GM19452 (cell line): ENCODE measurements around the gene TRAM2.

Experiments used
- ATAC-seq: cut with Tn5 transposase; IDR thresholded peaks from one replicate; pipeline ENCODE4 v1.9.1; 2021; ENCODE audit not compliant: unreplicated experiment

TRAM2 gene

DNA sequence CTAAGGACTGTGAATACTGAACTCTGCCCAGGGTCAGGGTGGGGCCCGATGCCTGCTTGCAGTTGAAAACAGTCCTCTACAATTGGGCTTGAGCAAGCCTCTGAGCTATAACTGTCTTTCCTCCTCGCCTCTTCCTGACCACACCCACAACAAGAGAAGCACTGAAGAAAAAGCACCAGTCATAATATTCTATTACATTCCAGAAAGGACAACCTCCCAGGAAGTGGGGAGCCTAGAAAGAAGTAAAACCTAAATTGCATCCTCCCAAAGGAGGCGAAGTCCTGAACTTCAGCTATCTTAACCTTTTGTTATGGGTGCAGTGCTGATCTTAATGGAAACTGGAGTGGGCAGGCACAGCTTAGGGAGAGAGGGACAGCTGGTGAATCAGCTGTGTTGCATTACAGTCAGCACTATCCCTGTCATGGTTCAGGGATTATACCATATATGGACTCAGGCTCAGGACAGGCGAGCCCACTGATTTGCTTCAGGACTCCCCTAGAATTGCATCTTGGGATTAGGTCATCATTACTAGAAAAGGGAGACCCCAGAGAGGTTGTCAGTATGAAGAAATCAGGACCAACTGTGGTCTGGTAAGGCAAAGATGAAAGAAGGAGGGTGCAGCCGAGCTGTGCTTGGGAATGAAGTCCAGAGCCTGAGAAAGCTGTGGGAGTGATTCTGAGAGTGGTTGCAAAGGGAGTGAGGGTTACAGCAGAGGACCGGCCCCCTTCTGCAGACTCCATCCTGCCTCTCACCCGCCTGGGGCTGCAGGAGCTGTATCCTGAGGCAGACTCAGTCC lies 18.3 kb upstream of the TRAM2 start:
- peak; percentile 70 for ATAC-seq

- no peak for ATAC-seq
Measured at GRCh38 chr6:52594221-52594620, 17.4 kb upstream of the TRAM2 start.

DNA sequence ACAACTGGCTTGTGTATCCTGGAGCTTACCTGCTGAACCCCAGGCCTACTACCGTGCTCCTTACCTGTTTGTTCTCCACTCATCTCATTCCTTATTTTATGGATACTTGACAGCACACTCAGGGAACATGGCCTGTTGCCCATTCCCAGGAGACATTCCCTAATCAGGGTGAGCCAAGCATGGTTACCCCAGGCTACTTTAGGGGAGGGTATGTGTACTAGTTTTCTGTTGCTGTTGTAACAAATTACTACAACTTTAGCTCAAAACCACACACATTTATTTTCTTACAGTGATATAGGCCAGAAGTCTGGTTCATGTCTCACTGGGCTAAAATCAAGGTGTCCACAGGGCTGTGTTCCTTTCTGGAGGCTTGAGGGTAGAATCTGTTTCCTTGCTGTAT lies 15.0 kb upstream of the TRAM2 start:
- no peak for ATAC-seq

DNA sequence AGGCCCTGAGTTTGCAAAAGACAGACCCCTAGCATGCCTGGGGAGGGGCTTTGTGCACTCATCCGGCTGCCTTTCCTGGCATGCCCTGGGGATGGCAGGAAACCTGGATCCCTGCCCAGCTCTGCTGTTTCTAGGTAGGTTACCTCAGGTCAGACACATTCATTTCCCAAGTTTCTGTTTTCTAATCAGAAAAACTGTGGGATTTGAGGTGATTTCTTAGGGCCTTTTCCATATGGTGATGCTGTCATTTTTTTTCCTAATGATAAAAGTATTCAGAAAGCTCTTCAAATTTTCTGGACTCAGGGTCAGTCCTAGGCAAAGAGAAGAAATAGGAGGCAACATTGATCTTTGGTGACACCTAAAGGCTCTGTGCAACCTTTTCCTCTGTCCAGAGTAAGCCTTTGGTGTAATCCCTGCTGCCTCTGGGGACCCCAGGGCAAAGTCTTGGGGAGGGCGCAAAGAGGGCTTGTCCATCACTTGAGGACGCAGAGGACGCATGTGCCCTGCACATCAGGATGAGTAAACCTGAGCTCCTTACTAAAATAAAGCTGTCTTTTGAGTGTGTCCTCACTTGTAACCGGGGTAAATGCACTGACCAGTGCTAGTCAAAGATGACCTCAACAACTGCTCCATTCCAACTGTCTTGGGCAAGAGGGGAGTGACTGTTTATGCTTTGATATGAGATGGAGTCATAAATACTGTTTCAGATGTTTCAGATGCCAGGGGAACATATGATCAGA lies 13.5 kb upstream of the TRAM2 start:
- no peak for ATAC-seq

- no peak for ATAC-seq
Measured at GRCh38 chr6:52588710-52589091, 11.8 kb upstream of the TRAM2 start.

GRCh38 chr6:52588087-52588709 lies 11.3 kb upstream of the TRAM2 start:
- ATAC-seq = no peak

GRCh38 chr6:52587001-52587400 lies 10.1 kb upstream of the TRAM2 start:
- no peak for ATAC-seq

DNA sequence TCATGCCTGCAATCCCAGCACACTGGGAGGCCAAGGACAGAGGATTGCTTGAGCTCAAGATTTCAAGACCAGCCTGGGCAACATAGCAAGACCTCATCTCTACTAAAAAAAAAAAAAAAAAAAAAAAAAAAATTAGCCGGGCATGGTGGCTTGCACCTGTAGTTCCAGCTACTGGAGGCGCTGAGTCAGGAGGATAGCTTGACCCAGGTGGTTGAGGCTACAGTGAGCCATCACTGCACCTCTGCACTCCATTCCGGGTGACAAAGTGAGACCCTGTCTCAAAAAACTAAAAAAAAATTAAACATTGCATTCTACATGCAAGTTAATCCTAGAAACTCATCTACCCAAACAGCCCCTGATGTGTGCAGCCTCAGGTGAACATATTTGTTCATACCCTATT lies 7.3 kb upstream of the TRAM2 start:
- ATAC-seq = no peak

GRCh38 chr6:52582996-52583395 lies 6.1 kb upstream of the TRAM2 start:
- ATAC-seq = no peak

GRCh38 chr6:52582446-52582845 lies 5.6 kb upstream of the TRAM2 start:
- ATAC-seq = no peak

- no peak for ATAC-seq
Measured at GRCh38 chr6:52580905-52581304, 4.0 kb upstream of the TRAM2 start.

DNA sequence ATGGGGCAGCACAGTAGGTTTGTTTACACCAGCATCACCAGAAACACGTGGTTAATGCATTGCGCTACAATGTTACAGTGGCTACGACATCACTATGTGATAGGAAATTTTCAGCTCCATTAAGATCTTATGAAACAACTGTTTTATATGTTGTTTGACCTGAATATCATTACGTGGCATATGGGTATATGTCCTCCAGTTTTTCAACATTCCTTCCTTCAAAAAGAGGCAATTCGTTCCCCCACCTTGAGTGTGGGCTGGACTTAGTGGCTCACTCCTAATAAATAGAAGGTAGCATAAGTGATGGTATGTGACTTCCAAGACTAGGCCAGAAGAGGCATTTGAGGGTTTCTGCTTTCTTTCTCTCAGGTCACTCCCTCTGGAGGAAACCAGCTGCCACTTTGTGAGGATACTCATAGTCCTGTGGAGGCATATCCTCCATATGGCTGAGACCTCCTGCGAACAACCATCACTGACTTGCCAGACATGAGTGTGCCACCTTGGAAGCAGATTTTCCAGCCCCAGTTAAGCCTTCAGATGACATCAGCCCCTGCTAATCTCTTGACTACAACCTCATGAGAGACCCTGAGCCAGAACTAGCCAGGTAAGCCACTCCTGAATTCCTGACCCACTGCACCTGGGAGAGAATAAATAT lies 2.3 kb upstream of the TRAM2 start:
- ATAC-seq = no peak

GRCh38 chr6:52577778-52578463 lies 1.1 kb upstream of the TRAM2 start:
- no peak for ATAC-seq

DNA sequence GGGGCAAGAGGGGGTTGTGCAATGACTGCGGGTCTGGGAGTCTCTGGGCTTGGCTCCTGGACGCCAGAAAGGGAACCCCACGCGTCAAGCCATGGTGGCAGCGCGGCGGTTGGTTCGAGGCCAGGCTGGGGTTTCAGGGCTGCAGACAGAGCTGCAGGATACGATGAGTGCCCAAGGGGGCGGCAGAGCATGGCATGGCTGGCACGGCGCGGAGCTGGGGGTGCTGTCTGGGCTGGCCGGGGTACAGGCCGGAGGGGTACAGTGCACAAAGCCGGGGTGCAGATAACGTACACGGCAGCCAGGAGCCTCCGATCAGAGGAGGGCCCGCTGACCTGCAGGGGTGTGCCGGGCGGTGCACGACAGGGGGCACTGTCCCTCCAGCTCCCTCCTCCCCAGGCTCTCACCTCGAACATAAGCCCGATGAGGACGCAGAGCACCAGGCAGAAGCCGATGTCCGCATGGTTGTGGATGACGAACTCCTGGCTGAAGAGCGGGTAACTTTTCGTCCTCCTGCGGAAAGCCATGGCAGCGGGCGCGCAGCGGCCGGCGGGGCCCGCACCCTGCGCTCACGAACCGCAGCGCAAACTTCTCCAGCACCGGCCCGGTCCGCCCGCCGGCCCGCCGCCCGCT lies 353 bp downstream of the TRAM2 start:
- peak; percentile 60 for ATAC-seq

- ATAC-seq = no peak
Measured at GRCh38 chr6:52576054-52576391, 837 bp downstream of the TRAM2 start.

GRCh38 chr6:52575502-52575892 lies 1.4 kb downstream of the TRAM2 start:
- ATAC-seq = no peak

- ATAC-seq = peak; percentile 50
Measured at GRCh38 chr6:52574709-52575501, 2.0 kb downstream of the TRAM2 start.

- no peak for ATAC-seq
Measured at GRCh38 chr6:52573295-52573694, 3.6 kb downstream of the TRAM2 start.

- no peak for ATAC-seq
Measured at GRCh38 chr6:52572536-52572935, 4.3 kb downstream of the TRAM2 start.
